Measurements from ENCODE around the gene NDRG3. TPM values are rescaled to one million over a fixed set of nuclear protein-coding genes. Genes with fewer than 3 reads are reported as not detected.

NDRG3 gene
- total RNA-seq, 1 experiment from 2014 or later = 23.6 TPM

GRCh38 chr20:36745234-36745926 lies 510 bp downstream of the NDRG3 start:
- Histone ChIP-seq H4K20me1 (ENCODE audit: control insufficient read depth, insufficient read depth, insufficient read length) (no peaks in the 10 kb centered on the region), H3K4me1 (ENCODE audit: insufficient read depth, low read length) (no peaks in the 10 kb centered on the region), H3K9me3 (ENCODE audit: control insufficient read depth, low read depth, low read length) (no peaks in the 10 kb centered on the region), H3K27ac (ENCODE audit: insufficient read length, low read depth, low read length) (no peak overlapping the region), H3K9ac (ENCODE audit: extremely low read depth, insufficient read length, low read length) (no peak overlapping the region), H2BK12ac (ENCODE audit: insufficient read length, low read depth, low read length) (no peak overlapping the region), H2AFZ (ENCODE audit: low read length) (no peak overlapping the region), H3K4ac (ENCODE audit: low read depth, low read length) (no peak overlapping the region), H3K79me2 (ENCODE audit: insufficient read depth, low read length) (0 out of 2 replicates have a peak, but pooled peaks cover 2% of the 10 kb centered on the region), H4K5ac (ENCODE audit: insufficient read length, low read depth, low read length) (no peak overlapping the region), H4K91ac (ENCODE audit: insufficient read length, low read depth, low read length) (no peak overlapping the region), H2BK15ac (ENCODE audit: low read depth, low read length) (no peak overlapping the region), H3K79me1 (ENCODE audit: insufficient read depth, low read depth, low read length, poor library complexity, severe bottlenecking) (no peaks in the 10 kb centered on the region), H4K8ac (replicated peaks; ENCODE audit: insufficient read length, low read depth, low read length) (no peak overlapping the region), H3K23me2 (ENCODE audit: insufficient read length, low read depth, low read length, poor library complexity, severe bottlenecking) (peaks cover 6% of the 10 kb centered on the region), H3K18ac (ENCODE audit: insufficient read length, low read depth, low read length) (no peak overlapping the region), H2BK20ac (ENCODE audit: low read depth, low read length, poor library complexity, severe bottlenecking) (no peak overlapping the region), H2BK120ac (ENCODE audit: low read depth, low read length, poor library complexity, severe bottlenecking) (no peak overlapping the region), H3T11ph (ENCODE audit: low read length) (no peak overlapping the region), H2AK5ac (ENCODE audit: insufficient read length, low read length) (no peak overlapping the region), H3K4me2 (ENCODE audit: insufficient read depth, insufficient read length, low read length) (peak overlapping the region; percentile 66), H2BK5ac (ENCODE audit: insufficient read length, low read length) (no peak overlapping the region), H3K56ac (ENCODE audit: insufficient read length, low read depth, low read length) (no peak overlapping the region), H3K27me3 (ENCODE audit: insufficient read depth, low read length) (no peaks in the 10 kb centered on the region), H3K23ac (ENCODE audit: insufficient read length, low read depth, low read length) (no peak overlapping the region), H3K14ac (ENCODE audit: insufficient read depth, low read length) (no peak overlapping the region)
- peak overlapping the region; percentile 85 to 92 for H3K4me3 Mint-ChIP-seq
- peaks cover 0 to 4% (median 0%) of the 10 kb centered on the region in 3 experiments; a peak in 1 of 7 replicates for H3K36me3 Mint-ChIP-seq (ENCODE audit: insufficient read depth in 1 of 3, low read depth in 3 of 3)
- H3K27ac Mint-ChIP-seq = 0 out of 7 replicates have a peak overlapping the region, but pooled peaks of 1 of the 3 experiments have one; percentile 27
- no peaks in the 10 kb centered on the region for H3K9me3 Mint-ChIP-seq
- H3K4me1 Mint-ChIP-seq = peaks cover 17 to 18% of the 10 kb centered on the region in 2 experiments
- DNase-seq = no peak
- TF ChIP-seq, protein P1, sequence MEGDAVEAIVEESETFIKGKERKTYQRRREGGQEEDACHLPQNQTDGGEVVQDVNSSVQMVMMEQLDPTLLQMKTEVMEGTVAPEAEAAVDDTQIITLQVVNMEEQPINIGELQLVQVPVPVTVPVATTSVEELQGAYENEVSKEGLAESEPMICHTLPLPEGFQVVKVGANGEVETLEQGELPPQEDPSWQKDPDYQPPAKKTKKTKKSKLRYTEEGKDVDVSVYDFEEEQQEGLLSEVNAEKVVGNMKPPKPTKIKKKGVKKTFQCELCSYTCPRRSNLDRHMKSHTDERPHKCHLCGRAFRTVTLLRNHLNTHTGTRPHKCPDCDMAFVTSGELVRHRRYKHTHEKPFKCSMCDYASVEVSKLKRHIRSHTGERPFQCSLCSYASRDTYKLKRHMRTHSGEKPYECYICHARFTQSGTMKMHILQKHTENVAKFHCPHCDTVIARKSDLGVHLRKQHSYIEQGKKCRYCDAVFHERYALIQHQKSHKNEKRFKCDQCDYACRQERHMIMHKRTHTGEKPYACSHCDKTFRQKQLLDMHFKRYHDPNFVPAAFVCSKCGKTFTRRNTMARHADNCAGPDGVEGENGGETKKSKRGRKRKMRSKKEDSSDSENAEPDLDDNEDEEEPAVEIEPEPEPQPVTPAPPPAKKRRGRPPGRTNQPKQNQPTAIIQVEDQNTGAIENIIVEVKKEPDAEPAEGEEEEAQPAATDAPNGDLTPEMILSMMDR (conservative IDR thresholded peaks at IDR 0.05) = 0 out of 3 replicates have a peak, but pooled peaks have one; percentile 20
- H3K27me3 Mint-ChIP-seq (ENCODE audit: low read depth) = no peaks in the 10 kb centered on the region; the same call in 1 of the 2 replicates
- no CpG with 5 or more reads among the region's 44 CpGs for WGBS (ENCODE audit: extremely low coverage, insufficient read length, low lambda C conversion rate)
